ENCODE measurements around the gene TRPM5.

DNA sequence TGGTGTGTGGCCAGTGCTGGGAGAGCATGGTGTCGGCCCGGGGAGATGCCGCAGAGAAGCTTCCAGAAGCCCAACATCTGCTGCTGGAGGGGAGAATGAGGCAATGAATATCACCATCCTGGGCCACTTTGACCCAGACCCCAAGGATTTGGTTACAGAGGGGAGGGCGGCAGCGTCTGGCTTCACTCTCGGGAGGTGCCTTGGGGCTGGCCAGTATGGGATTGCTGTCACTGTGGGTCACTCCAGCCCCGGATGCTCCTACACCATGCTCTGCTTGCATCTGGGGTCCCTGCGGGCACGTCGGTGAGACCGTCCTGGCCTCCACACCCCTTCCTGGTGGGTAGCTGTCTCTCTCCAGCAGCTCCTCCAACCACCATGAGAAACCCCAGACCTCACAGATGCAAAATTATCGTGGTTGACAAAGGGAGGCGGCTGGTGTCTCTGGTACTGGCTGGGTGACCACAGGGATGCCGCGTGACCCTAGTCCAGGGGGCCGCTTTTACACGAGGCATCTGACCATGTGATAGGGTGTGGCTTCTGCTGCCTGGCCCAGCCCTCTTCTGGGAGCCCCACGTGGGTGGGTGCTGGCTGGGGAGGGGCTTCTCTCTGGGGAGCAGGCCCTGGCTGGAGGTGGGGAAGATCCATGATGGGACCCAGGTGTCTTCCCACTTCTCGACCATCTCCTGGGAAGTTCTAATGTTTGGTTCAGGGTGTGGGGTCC, 6.2 kb upstream of the TRPM5 start:
- TF ChIP-seq, protein P1, sequence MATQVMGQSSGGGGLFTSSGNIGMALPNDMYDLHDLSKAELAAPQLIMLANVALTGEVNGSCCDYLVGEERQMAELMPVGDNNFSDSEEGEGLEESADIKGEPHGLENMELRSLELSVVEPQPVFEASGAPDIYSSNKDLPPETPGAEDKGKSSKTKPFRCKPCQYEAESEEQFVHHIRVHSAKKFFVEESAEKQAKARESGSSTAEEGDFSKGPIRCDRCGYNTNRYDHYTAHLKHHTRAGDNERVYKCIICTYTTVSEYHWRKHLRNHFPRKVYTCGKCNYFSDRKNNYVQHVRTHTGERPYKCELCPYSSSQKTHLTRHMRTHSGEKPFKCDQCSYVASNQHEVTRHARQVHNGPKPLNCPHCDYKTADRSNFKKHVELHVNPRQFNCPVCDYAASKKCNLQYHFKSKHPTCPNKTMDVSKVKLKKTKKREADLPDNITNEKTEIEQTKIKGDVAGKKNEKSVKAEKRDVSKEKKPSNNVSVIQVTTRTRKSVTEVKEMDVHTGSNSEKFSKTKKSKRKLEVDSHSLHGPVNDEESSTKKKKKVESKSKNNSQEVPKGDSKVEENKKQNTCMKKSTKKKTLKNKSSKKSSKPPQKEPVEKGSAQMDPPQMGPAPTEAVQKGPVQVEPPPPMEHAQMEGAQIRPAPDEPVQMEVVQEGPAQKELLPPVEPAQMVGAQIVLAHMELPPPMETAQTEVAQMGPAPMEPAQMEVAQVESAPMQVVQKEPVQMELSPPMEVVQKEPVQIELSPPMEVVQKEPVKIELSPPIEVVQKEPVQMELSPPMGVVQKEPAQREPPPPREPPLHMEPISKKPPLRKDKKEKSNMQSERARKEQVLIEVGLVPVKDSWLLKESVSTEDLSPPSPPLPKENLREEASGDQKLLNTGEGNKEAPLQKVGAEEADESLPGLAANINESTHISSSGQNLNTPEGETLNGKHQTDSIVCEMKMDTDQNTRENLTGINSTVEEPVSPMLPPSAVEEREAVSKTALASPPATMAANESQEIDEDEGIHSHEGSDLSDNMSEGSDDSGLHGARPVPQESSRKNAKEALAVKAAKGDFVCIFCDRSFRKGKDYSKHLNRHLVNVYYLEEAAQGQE (IDR thresholded peaks at IDR 0.05; ENCODE audit: low read depth, low read length): no peak
- TF ChIP-seq RFX5 (IDR thresholded peaks at IDR 0.05; ENCODE audit: low read length): no peak
- no peak for TF ChIP-seq TEAD4 (IDR thresholded peaks at IDR 0.05; ENCODE audit: borderline replicate concordance, insufficient read depth)
- TF ChIP-seq, protein P2, sequence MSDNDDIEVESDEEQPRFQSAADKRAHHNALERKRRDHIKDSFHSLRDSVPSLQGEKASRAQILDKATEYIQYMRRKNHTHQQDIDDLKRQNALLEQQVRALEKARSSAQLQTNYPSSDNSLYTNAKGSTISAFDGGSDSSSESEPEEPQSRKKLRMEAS (IDR thresholded peaks at IDR 0.05; ENCODE audit: low read depth): no peak
- no peak for TF ChIP-seq YY1 (IDR thresholded peaks at IDR 0.05; ENCODE audit: low read depth)
- TF ChIP-seq TAF1 (IDR thresholded peaks at IDR 0.05; ENCODE audit: borderline replicate concordance, low read depth, low read length): no peak

Measured in SK-N-SH (cell line).